Esophagus squamous epithelium (tissue), 4 donors: Measurements from ENCODE around the gene NEK4.

Experiments
- POLR2A ChIP-seq, 4 donors: fragments of 450-650 bp; IDR thresholded peaks; one replicate each; pipeline ENCODE4 v1.6.1; 2017; ENCODE audit warnings: antibody characterized with exemption in 4 of 4, mild to moderate bottlenecking in 4 of 4, moderate library complexity in 3 of 4
- TF ChIP-seq, protein P1 (sequence below), 6 experiments: fragments of 450-650 bp in 4 of 6; fragments of 200-600 bp in 2 of 6; sonication (generic) in 2 of 6; IDR thresholded peaks; one replicate each; pipeline ENCODE4 v1.5.1; 2016 to 2019; ENCODE audit warnings: antibody characterized with exemption in 6 of 6, mild to moderate bottlenecking in 4 of 6, moderate library complexity in 4 of 6

DNA sequence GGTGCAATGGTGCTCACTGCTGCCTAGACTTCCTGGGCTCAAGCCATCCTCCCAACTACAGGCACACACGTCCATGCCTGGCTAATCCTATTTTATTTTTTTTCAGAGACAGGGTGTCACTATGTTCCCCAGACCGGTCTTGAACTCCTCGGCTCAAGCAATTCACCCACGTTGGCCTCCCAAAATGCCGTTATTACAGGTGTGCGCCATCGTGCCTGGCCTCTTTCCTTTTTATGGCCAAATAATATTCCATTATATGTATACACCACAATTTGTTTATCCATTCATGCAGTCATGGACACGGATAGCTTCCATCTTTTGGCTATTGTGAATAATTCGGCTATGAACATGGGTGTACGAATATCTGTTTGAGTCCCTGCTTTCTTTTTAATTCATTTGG lies 962 bp upstream of the NEK4 start:
- TF ChIP-seq, protein P1, sequence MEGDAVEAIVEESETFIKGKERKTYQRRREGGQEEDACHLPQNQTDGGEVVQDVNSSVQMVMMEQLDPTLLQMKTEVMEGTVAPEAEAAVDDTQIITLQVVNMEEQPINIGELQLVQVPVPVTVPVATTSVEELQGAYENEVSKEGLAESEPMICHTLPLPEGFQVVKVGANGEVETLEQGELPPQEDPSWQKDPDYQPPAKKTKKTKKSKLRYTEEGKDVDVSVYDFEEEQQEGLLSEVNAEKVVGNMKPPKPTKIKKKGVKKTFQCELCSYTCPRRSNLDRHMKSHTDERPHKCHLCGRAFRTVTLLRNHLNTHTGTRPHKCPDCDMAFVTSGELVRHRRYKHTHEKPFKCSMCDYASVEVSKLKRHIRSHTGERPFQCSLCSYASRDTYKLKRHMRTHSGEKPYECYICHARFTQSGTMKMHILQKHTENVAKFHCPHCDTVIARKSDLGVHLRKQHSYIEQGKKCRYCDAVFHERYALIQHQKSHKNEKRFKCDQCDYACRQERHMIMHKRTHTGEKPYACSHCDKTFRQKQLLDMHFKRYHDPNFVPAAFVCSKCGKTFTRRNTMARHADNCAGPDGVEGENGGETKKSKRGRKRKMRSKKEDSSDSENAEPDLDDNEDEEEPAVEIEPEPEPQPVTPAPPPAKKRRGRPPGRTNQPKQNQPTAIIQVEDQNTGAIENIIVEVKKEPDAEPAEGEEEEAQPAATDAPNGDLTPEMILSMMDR (IDR thresholded peaks at IDR 0.05), result no peak
- no peak for TF ChIP-seq POLR2A (IDR thresholded peaks at IDR 0.05)
